Endothelial cell of umbilical vein (primary cell): ENCODE measurements around the gene HTR7. TPM values are rescaled to one million over a fixed set of nuclear protein-coding genes. Genes with fewer than 3 reads are reported as not detected.

ENCODE experiments used
- BruUV-seq: library from RNA; stranded (reverse); fragments of 400-500 nt; replicated peaks from 2 replicates; lab custom pipeline; 2021; lab: Mats Ljungman, UMichigan
- CTCF ChIA-PET: fragments of 300-600, 350-600 bp; sonication (Branson Sonifier 250); formaldehyde crosslinking; loops from one replicate; lab custom pipeline; 2021; ENCODE audit warnings: antibody characterized with exemption, inconsistent platforms; lab: Charles Lee
- POLR2A ChIA-PET: fragments of 300-600, 350-600 bp; sonication (Branson Sonifier 250); formaldehyde crosslinking; loops from one replicate; lab custom pipeline; 2021; ENCODE audit warnings: antibody characterized with exemption, inconsistent platforms; lab: Charles Lee
- DNase-seq: peaks from one replicate; pipeline ENCODE4 v3.0.0-alpha.2; 2011; ENCODE audit warnings: low read depth, low spot score
- FAIRE-seq: peaks from 2 replicates; lab custom pipeline; 2011; peaks lifted over from hg19 to GRCh38; lab: Jason Lieb, UNC
- H2AFZ ChIP-seq: 2 replicates; pipeline ENCODE4 v1.6.0; 2012; ENCODE audit warnings: low read depth, low read length, control low read depth, inconsistent platforms
- H3K27ac ChIP-seq: 2 replicates; pipeline ENCODE4 v1.5.1; 2011; ENCODE audit warnings: low read depth, mild to moderate bottlenecking, control low read depth, low read length, moderate library complexity; ENCODE audit not compliant: insufficient read depth
- H3K27me3 ChIP-seq, 2 experiments: 2 replicates each; pipeline versions ENCODE4 v1.6.0 to v1.6.1; 2011; ENCODE audit warnings: low read length in 2 of 2, mixed read lengths in 1 of 2; ENCODE audit not compliant: control insufficient read depth in 2 of 2, insufficient read depth in 2 of 2
- H3K36me3 ChIP-seq, 2 experiments: 2 replicates in 1 of 2; 3 replicates in 1 of 2; pipeline ENCODE4 v1.5.1; 2011; ENCODE audit warnings: low read length in 2 of 2, mild to moderate bottlenecking in 1 of 2, moderate library complexity in 1 of 2; ENCODE audit not compliant: control insufficient read depth in 2 of 2, insufficient read depth in 2 of 2; ENCODE audit errors: extremely low read depth in 1 of 2
- H3K4me1 ChIP-seq: 3 replicates; pipeline ENCODE4 v1.5.1; 2011; ENCODE audit warnings: mild to moderate bottlenecking, low read length; ENCODE audit not compliant: control insufficient read depth, insufficient read depth; ENCODE audit errors: extremely low read depth
- H3K4me2 ChIP-seq: 2 replicates; pipeline ENCODE4 v1.6.1; 2011; ENCODE audit warnings: low read length, control low read depth, mixed read lengths; ENCODE audit not compliant: insufficient read depth
- H3K4me3 ChIP-seq, 3 experiments: fragments of 200-600 bp in 1 of 3; sonication (generic), shearing (Covaris generic) in 1 of 3; replicated peaks in 1 of 3; 2 replicates each; pipeline ENCODE4 v1.5.1; 2011 to 2016; ENCODE audit warnings: control low read depth in 3 of 3, low read length in 3 of 3, mild to moderate bottlenecking in 2 of 3, inconsistent platforms in 1 of 3, low read depth in 1 of 3, moderate library complexity in 1 of 3; ENCODE audit not compliant: insufficient read depth in 1 of 3
- H3K79me2 ChIP-seq: 2 replicates; pipeline ENCODE4 v1.6.0; 2012; ENCODE audit warnings: low read length, inconsistent platforms; ENCODE audit not compliant: control insufficient read depth, insufficient read depth
- H3K9ac ChIP-seq: replicated peaks from 2 replicates; pipeline ENCODE3; 2011; ENCODE audit warnings: low read length, control low read depth; ENCODE audit not compliant: insufficient read depth; ENCODE audit errors: extremely low read depth
- H3K9me1 ChIP-seq: replicated peaks from 3 replicates; pipeline ENCODE4 v1.6.0; 2011; ENCODE audit warnings: mild to moderate bottlenecking, low read length; ENCODE audit not compliant: control insufficient read depth, insufficient read depth; ENCODE audit errors: extremely low read depth
- H3K9me3 ChIP-seq: replicated peaks from 2 replicates; pipeline ENCODE4 v1.5.1; 2012; ENCODE audit warnings: low read length, inconsistent platforms; ENCODE audit not compliant: control insufficient read depth, insufficient read depth
- H4K20me1 ChIP-seq: replicated peaks from 2 replicates; pipeline ENCODE3; 2011; ENCODE audit warnings: mild to moderate bottlenecking, low read length; ENCODE audit not compliant: control insufficient read depth, insufficient read depth; ENCODE audit errors: extremely low read depth
- FOS ChIP-seq: IDR thresholded peaks from 2 replicates; pipeline ENCODE4 v1.6.1; 2011; ENCODE audit warnings: mild to moderate bottlenecking, low read length, moderate library complexity, borderline replicate concordance; ENCODE audit not compliant: insufficient read depth
- JUN ChIP-seq: IDR thresholded peaks from 2 replicates; pipeline ENCODE4 v1.6.1; 2011; ENCODE audit warnings: borderline replicate concordance, low read depth; ENCODE audit not compliant: insufficient read length, insufficient read depth
- POLR2AphosphoS5 ChIP-seq: IDR thresholded peaks from 2 replicates; pipeline ENCODE4 v1.6.1; 2012; ENCODE audit warnings: low read depth, mild to moderate bottlenecking, control low read depth, low read length, moderate library complexity; ENCODE audit not compliant: insufficient read depth
- dilution Hi-C: fragments of 300-500 bp; cut with MboI; formaldehyde crosslinking; loops from one replicate; pipeline ENCODE4 v1.15.0; 2019; ENCODE audit warnings: low sequenced_read_pairs; ENCODE audit not compliant: extremely low pct_ligation_motif_present
- intact Hi-C: fragments of 100-400 bp; cut with micrococcal nuclease; formaldehyde crosslinking; loops from one replicate; pipeline ENCODE4 v1.10.0; 2022
- polyA plus RNA-seq, 4 experiments: library from polyadenylated mRNA; depleted of rRNA in 3 of 4; stranded (reverse) in 3 of 4; unstranded in 1 of 4; fragments of >200 nt; gene quantifications; 2 replicates each; pipeline versions ENCODE4 v1.2.1 to v1.2.3, GENCODE V29; 2011 to 2012; ENCODE audit warnings: missing spikeins in 1 of 4
- total RNA-seq: library from RNA; stranded (reverse); gene quantifications from 2 replicates; pipeline ENCODE4 v1.2.3, GENCODE V29; 2021
- TF ChIP-seq, protein P1 (sequence below), 2 donors: IDR thresholded peaks; 1 replicate in 1 of 2; 2 replicates in 1 of 2; pipeline ENCODE4 v1.5.1; 2011; ENCODE audit warnings: low read length in 2 of 2, mild to moderate bottlenecking in 2 of 2, moderate library complexity in 2 of 2, control low read depth in 1 of 2, inconsistent platforms in 1 of 2, low read depth in 1 of 2; ENCODE audit not compliant: insufficient read depth in 1 of 2; ENCODE audit errors: extremely low read depth in 1 of 2

Gene HTR7
- total and polyA plus RNA-seq, 2 donors (not counting 3 experiments of a cell fraction or from before 2014, with no cell fraction given): 0.01 to 0.22 TPM

DNA sequence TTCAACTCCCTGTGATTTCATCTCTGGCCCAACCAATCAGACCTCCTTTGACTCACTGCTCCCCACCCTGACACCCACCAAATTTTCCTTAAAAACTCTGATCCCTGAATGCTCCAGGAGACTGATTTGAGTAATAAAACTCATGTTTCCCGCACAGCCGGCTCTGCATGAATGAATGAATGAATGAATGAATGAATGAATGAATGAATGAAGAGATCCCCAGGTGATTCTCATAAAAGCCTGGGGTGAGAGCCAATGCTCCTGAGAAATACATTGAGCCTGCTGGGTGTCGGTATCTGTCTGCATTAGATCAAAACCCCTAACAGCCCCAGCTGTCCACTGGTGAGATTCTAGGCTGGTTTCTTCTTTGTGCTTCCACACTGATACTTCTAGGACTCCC, 58.7 kb downstream of the HTR7 start:
- Histone ChIP-seq H4K20me1 (no peaks in the 10 kb centered on the region), H3K79me2 (no peaks in the 10 kb centered on the region), H3K27me3 (peaks cover 0 to 1% of the 10 kb centered on the region in 2 experiments), H3K9me3 (no peaks in the 10 kb centered on the region), H2AFZ (no peak overlapping the region), H3K9me1 (no peaks in the 10 kb centered on the region), H3K36me3 (no peaks in the 10 kb centered on the region), H3K4me3 (no peak overlapping the region), H3K27ac (no peak overlapping the region), H3K4me1 (no peaks in the 10 kb centered on the region), H3K4me2 (no peak overlapping the region), H3K9ac (no peak overlapping the region)
- FAIRE-seq: no peak
- dilution Hi-C loops: no loop called here
- no TSS peak for BruUV-seq
- ChIA-PET POLR2A (no interaction called here), CTCF (interaction anchor here (1.9 to 4.1 kb wide), 2 partner anchors 11 to 64 kb away, joined by 5 to 18 read pairs; no protein-coding TSS in a partner anchor)
- intact Hi-C loops: no loop called here
- no peak for TF ChIP-seq POLR2AphosphoS5
- DNase-seq: no peak

DNA sequence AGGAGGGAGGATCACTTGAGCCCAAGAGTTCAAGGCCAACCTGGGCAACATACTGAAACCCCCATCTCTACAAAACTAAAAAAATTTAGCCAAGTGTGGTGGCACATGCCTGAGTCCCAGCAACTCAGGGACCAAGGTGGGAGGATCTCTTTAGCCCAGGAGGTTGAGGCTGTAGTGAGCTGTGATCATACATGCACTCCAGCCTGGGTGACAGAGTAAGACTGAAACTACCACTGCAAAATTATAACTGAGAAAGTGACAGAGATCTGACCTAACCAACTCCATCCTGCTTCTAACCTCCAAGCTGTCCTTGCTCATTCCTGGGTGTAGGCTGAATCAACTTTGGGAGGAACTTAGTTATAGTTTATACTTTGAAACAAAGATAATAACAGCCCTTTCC, 59.4 kb downstream of the HTR7 start:
- dilution Hi-C loops: no loop called here
- TF ChIP-seq JUN: no peak
- TF ChIP-seq, protein P1, sequence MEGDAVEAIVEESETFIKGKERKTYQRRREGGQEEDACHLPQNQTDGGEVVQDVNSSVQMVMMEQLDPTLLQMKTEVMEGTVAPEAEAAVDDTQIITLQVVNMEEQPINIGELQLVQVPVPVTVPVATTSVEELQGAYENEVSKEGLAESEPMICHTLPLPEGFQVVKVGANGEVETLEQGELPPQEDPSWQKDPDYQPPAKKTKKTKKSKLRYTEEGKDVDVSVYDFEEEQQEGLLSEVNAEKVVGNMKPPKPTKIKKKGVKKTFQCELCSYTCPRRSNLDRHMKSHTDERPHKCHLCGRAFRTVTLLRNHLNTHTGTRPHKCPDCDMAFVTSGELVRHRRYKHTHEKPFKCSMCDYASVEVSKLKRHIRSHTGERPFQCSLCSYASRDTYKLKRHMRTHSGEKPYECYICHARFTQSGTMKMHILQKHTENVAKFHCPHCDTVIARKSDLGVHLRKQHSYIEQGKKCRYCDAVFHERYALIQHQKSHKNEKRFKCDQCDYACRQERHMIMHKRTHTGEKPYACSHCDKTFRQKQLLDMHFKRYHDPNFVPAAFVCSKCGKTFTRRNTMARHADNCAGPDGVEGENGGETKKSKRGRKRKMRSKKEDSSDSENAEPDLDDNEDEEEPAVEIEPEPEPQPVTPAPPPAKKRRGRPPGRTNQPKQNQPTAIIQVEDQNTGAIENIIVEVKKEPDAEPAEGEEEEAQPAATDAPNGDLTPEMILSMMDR (IDR thresholded peaks at IDR 0.05; ENCODE audit: extremely low read depth in 1 of 2, insufficient read depth in 1 of 2, low read depth in 1 of 2, low read length in 2 of 2): no peak
- no peak for TF ChIP-seq FOS
- Histone ChIP-seq H4K20me1 (no peaks in the 10 kb centered on the region), H3K9me3 (no peaks in the 10 kb centered on the region), H3K4me3 (no peak overlapping the region), H3K79me2 (no peaks in the 10 kb centered on the region), H2AFZ (no peak overlapping the region), H3K4me1 (no peaks in the 10 kb centered on the region), H3K9me1 (no peaks in the 10 kb centered on the region), H3K9ac (no peak overlapping the region), H3K27ac (no peak overlapping the region), H3K36me3 (no peaks in the 10 kb centered on the region), H3K27me3 (no peaks in the 10 kb centered on the region), H3K4me2 (no peak overlapping the region)
- CTCF ChIA-PET: interaction anchor here (4.1 kb wide), 1 partner anchor 10 kb away, joined by 18 read pairs; no protein-coding TSS in a partner anchor
- no TSS peak for BruUV-seq
- intact Hi-C loops: no loop called here
- POLR2A ChIA-PET: no interaction called here
- FAIRE-seq: no peak
- no peak for DNase-seq
